NCI-H1436 treated with DMSO at 0.1 percent for 48 hours (cell line): Measurements from ENCODE around the gene COL8A1.
"Not testable (repeated sequence)": the region's sequence is repeated elsewhere in the genome, so short reads cannot be mapped to it uniquely, and the experiment has no call there.

Experiments
- DNase-seq: peaks from one replicate; lab custom pipeline; 2025; lab: John Stamatoyannopoulos, UW

The COL8A1 gene

GRCh38 chr3:99805160-99805559, 166.8 kb downstream of the COL8A1 start:
- DNase-seq = no peak

- no peak for DNase-seq
Measured at GRCh38 chr3:99808163-99808794, 169.9 kb downstream of the COL8A1 start.

- no peak for DNase-seq
Measured at GRCh38 chr3:99809565-99809964, 171.2 kb downstream of the COL8A1 start.

GRCh38 chr3:99810403-99810802, 172.0 kb downstream of the COL8A1 start:
- DNase-seq = no peak

GRCh38 chr3:99817047-99817436, 178.6 kb downstream of the COL8A1 start:
- no peak for DNase-seq

GRCh38 chr3:99817437-99818240, 179.2 kb downstream of the COL8A1 start, which contains the start of gene CMSS1:
Gene CMSS1, plus strand, starts transcription at chr3:99817862.
- DNase-seq = peak; percentile 73

- no peak for DNase-seq
Measured at GRCh38 chr3:99818818-99819217, 180.4 kb downstream of the COL8A1 start.

- no peak for DNase-seq
Measured at GRCh38 chr3:99823723-99824711, 185.6 kb downstream of the COL8A1 start.

GRCh38 chr3:99825004-99825640, 186.7 kb downstream of the COL8A1 start:
- no peak for DNase-seq

- no peak for DNase-seq
Measured at GRCh38 chr3:99829844-99830243, 191.4 kb downstream of the COL8A1 start.

GRCh38 chr3:99833617-99834205, 195.3 kb downstream of the COL8A1 start:
- DNase-seq = no peak

- no peak for DNase-seq
Measured at GRCh38 chr3:99834211-99834957, 196.0 kb downstream of the COL8A1 start.

- no peak for DNase-seq
Measured at GRCh38 chr3:99836681-99837080, 198.3 kb downstream of the COL8A1 start.

GRCh38 chr3:99837715-99838114, 199.3 kb downstream of the COL8A1 start:
- no peak for DNase-seq

GRCh38 chr3:99838755-99839154, 200.4 kb downstream of the COL8A1 start:
- no peak for DNase-seq

GRCh38 chr3:99839613-99840012, 201.2 kb downstream of the COL8A1 start:
- DNase-seq = no peak

- DNase-seq = not testable (repeated sequence)
Measured at GRCh38 chr3:99841949-99842348, 203.6 kb downstream of the COL8A1 start.

- DNase-seq = no peak
Measured at GRCh38 chr3:99842826-99843589, 204.6 kb downstream of the COL8A1 start.

GRCh38 chr3:99843590-99844258, 205.3 kb downstream of the COL8A1 start:
- no peak for DNase-seq
